H1 (cell line): ENCODE results near the gene WDR31. TPM values are rescaled to one million over a fixed set of nuclear protein-coding genes. Genes with fewer than 3 reads are reported as not detected.

ENCODE experiments used
- CTCF ChIA-PET: fragments of 300-600 bp; sonication (Branson Sonifier 250); formaldehyde crosslinking; loops from one replicate; lab custom pipeline; 2021; ENCODE audit not compliant: partially characterized antibody; lab: Charles Lee
- POLR2A ChIA-PET: fragments of 300-600 bp; sonication (Branson Sonifier 250); formaldehyde crosslinking; loops from one replicate; lab custom pipeline; 2021; ENCODE audit warnings: inconsistent platforms; ENCODE audit not compliant: partially characterized antibody; lab: Charles Lee
- DNase-seq, 2 experiments: peaks; one replicate each; pipeline versions ENCODE4 v3.0.0 to v3.0.0-alpha.2; 2010 to 2022; ENCODE audit warnings: low spot score in 2 of 2, low read depth in 1 of 2, mixed read lengths in 1 of 2
- FAIRE-seq: peaks from 2 replicates; lab custom pipeline; 2011; peaks lifted over from hg19 to GRCh38; lab: Jason Lieb, UNC
- H2AFZ ChIP-seq: 2 replicates; pipeline ENCODE4 v1.8.1; 2012; ENCODE audit warnings: low read length, inconsistent platforms
- H2AK5ac ChIP-seq: 2 replicates; pipeline ENCODE4 v1.6.1; 2013; ENCODE audit warnings: low read depth, low read length
- H2BK120ac ChIP-seq: replicated peaks from 2 replicates; pipeline ENCODE3; 2013; ENCODE audit warnings: low read depth, low read length, inconsistent platforms
- H2BK12ac ChIP-seq: 2 replicates; pipeline ENCODE4 v1.6.1; 2013; ENCODE audit warnings: low read depth, low read length
- H2BK15ac ChIP-seq: 2 replicates; pipeline ENCODE4 v1.6.1; 2013; ENCODE audit warnings: low read length
- H2BK20ac ChIP-seq: 2 replicates; pipeline ENCODE4 v1.6.1; 2013; ENCODE audit warnings: low read length
- H2BK5ac ChIP-seq: 2 replicates; pipeline ENCODE4 v1.6.1; 2013; ENCODE audit warnings: low read depth, low read length
- H3K14ac ChIP-seq: 2 replicates; pipeline ENCODE4 v1.6.1; 2013; ENCODE audit warnings: inconsistent platforms; ENCODE audit not compliant: insufficient read length
- H3K18ac ChIP-seq: 2 replicates; pipeline ENCODE4 v1.6.1; 2013; ENCODE audit warnings: low read length; ENCODE audit errors: extremely low read depth
- H3K23ac ChIP-seq: 2 replicates; pipeline ENCODE4 v1.6.1; 2013; ENCODE audit warnings: inconsistent platforms; ENCODE audit not compliant: insufficient read length
- H3K23me2 ChIP-seq: 2 replicates; pipeline ENCODE4 v1.6.1; 2013; ENCODE audit warnings: low read depth, low read length
- H3K27ac ChIP-seq: 2 replicates; pipeline ENCODE4 v1.6.1; 2011; ENCODE audit warnings: low read depth, low read length, inconsistent platforms
- H3K27me3 ChIP-seq, 4 experiments: replicated peaks in 1 of 4; 1 replicate in 1 of 4; 2 replicates in 3 of 4; pipeline versions ENCODE4 v1.6.1 to v1.8.1; 2011 to 2013; ENCODE audit warnings: low read length in 3 of 4, mild to moderate bottlenecking in 3 of 4, inconsistent platforms in 2 of 4, mixed read lengths in 2 of 4, moderate library complexity in 1 of 4; ENCODE audit not compliant: control insufficient read depth in 3 of 4, insufficient read depth in 3 of 4; ENCODE audit errors: extremely low read depth in 1 of 4
- H3K36me3 ChIP-seq, 4 experiments: 2 replicates each; pipeline versions ENCODE4 v1.6.1 to v1.8.1; 2011 to 2013; ENCODE audit warnings: mild to moderate bottlenecking in 4 of 4, low read length in 3 of 4, moderate library complexity in 2 of 4, control low read depth in 1 of 4, inconsistent platforms in 1 of 4; ENCODE audit not compliant: insufficient read depth in 4 of 4, control insufficient read depth in 2 of 4
- H3K4ac ChIP-seq: replicated peaks from 2 replicates; pipeline ENCODE3; 2013; ENCODE audit warnings: low read length, low read depth, mixed read lengths, inconsistent platforms; ENCODE audit not compliant: insufficient read length
- H3K4me1 ChIP-seq, 4 experiments: replicated peaks in 1 of 4; 1 replicate in 1 of 4; 2 replicates in 3 of 4; pipeline versions ENCODE4 v1.6.1 to v1.8.1; 2011 to 2013; ENCODE audit warnings: low read length in 3 of 4, inconsistent platforms in 2 of 4, mixed read lengths in 1 of 4; ENCODE audit not compliant: insufficient read depth in 4 of 4, control insufficient read depth in 3 of 4
- H3K4me2 ChIP-seq, 2 experiments: 2 replicates each; pipeline versions ENCODE4 v1.6.1 to v1.8.1; 2011 to 2013; ENCODE audit warnings: low read depth in 2 of 2, low read length in 2 of 2, control low read depth in 1 of 2, inconsistent platforms in 1 of 2, mild to moderate bottlenecking in 1 of 2; ENCODE audit not compliant: insufficient read depth in 1 of 2
- H3K4me3 ChIP-seq, 4 experiments: fragments of 200-600, 300-600 bp in 1 of 4; sonication (generic), shearing (Covaris generic), sonication (Bioruptor Twin) in 1 of 4; 2 replicates each; pipeline versions ENCODE4 v1.5.1 to v1.8.1; 2011 to 2016; ENCODE audit warnings: low read length in 4 of 4, low read depth in 3 of 4, control low read depth in 2 of 4, inconsistent platforms in 2 of 4, mild to moderate bottlenecking in 2 of 4, mixed read lengths in 1 of 4, moderate library complexity in 1 of 4; ENCODE audit not compliant: insufficient read depth in 2 of 4; ENCODE audit errors: extremely low read depth in 1 of 4
- H3K56ac ChIP-seq: replicated peaks from 2 replicates; pipeline ENCODE3; 2013; ENCODE audit warnings: low read depth, mild to moderate bottlenecking, mixed read lengths, low read length, inconsistent platforms; ENCODE audit not compliant: insufficient read length
- H3K79me1 ChIP-seq: 2 replicates; pipeline ENCODE4 v1.6.1; 2013; ENCODE audit warnings: low read depth, low read length, control low read depth
- H3K79me2 ChIP-seq, 2 experiments: 2 replicates each; pipeline versions ENCODE4 v1.6.1 to v1.8.1; 2012 to 2013; ENCODE audit warnings: low read length in 2 of 2, mild to moderate bottlenecking in 2 of 2, inconsistent platforms in 1 of 2; ENCODE audit not compliant: insufficient read depth in 2 of 2, control insufficient read depth in 1 of 2
- H3K9ac ChIP-seq, 4 experiments: replicated peaks in 1 of 4; 1 replicate in 1 of 4; 2 replicates in 3 of 4; pipeline versions ENCODE4 v1.6.1 to v1.8.1; 2011 to 2013; ENCODE audit warnings: low read depth in 3 of 4, low read length in 3 of 4, control low read depth in 2 of 4, mild to moderate bottlenecking in 2 of 4, moderate library complexity in 2 of 4, inconsistent platforms in 1 of 4; ENCODE audit errors: extremely low read depth in 1 of 4
- H3K9me3 ChIP-seq, 2 experiments: 2 replicates each; pipeline versions ENCODE4 v1.6.1 to v1.8.1; 2012 to 2013; ENCODE audit warnings: mild to moderate bottlenecking in 2 of 2, moderate library complexity in 2 of 2, control low read depth in 1 of 2, inconsistent platforms in 1 of 2, low read depth in 1 of 2, low read length in 1 of 2, mixed read lengths in 1 of 2; ENCODE audit not compliant: insufficient read depth in 2 of 2
- H4K20me1 ChIP-seq, 2 experiments: replicated peaks in 1 of 2; 2 replicates each; pipeline versions ENCODE3 to v1.8.1; 2011 to 2013; ENCODE audit warnings: inconsistent platforms in 2 of 2, low read length in 2 of 2, mild to moderate bottlenecking in 1 of 2; ENCODE audit not compliant: insufficient read depth in 2 of 2, control insufficient read depth in 1 of 2
- H4K5ac ChIP-seq: 2 replicates; pipeline ENCODE4 v1.6.1; 2013; ENCODE audit warnings: low read length, low read depth, mixed read lengths, inconsistent platforms; ENCODE audit not compliant: insufficient read length
- H4K8ac ChIP-seq: 2 replicates; pipeline ENCODE4 v1.8.0; 2013; ENCODE audit warnings: mild to moderate bottlenecking, moderate library complexity, low read length, inconsistent platforms; ENCODE audit not compliant: insufficient read depth; ENCODE audit errors: extremely low read depth
- H4K91ac ChIP-seq: replicated peaks from 2 replicates; pipeline ENCODE3; 2013; ENCODE audit warnings: low read length, mixed read lengths, inconsistent platforms; ENCODE audit not compliant: insufficient read length
- CHD2 ChIP-seq: IDR thresholded peaks from 2 replicates; pipeline ENCODE4 v1.6.1; 2012; ENCODE audit warnings: low read length, improper control_type of control experiment
- CTCF ChIP-seq, 3 experiments: IDR thresholded peaks; 1 replicate in 2 of 3; 2 replicates in 1 of 3; pipeline versions ENCODE4 v1.5.1 to v1.6.1; 2011; ENCODE audit warnings: low read length in 3 of 3, mild to moderate bottlenecking in 3 of 3, inconsistent platforms in 2 of 3, low read depth in 1 of 3, moderate library complexity in 1 of 3; ENCODE audit not compliant: insufficient read depth in 1 of 3; ENCODE audit errors: control extremely low read depth in 1 of 3
- EZH2 ChIP-seq: fragments of 200-600 bp; sonication (generic); IDR thresholded peaks from 2 replicates; pipeline ENCODE4 v1.7.1; 2012; ENCODE audit warnings: low read depth, mild to moderate bottlenecking, moderate library complexity, low read length, inconsistent platforms; ENCODE audit not compliant: severe bottlenecking
- RAD21 ChIP-seq, 2 experiments: IDR thresholded peaks in 1 of 2; conservative IDR thresholded peaks in 1 of 2; 2 replicates each; pipeline ENCODE4 v1.6.1; 2011; ENCODE audit warnings: low read depth in 2 of 2, low read length in 2 of 2, improper control_type of control experiment in 1 of 2, inconsistent platforms in 1 of 2, mild to moderate bottlenecking in 1 of 2, moderate library complexity in 1 of 2
- TAF1 ChIP-seq: IDR thresholded peaks from 2 replicates; pipeline ENCODE4 v1.6.1; 2011; ENCODE audit warnings: mild to moderate bottlenecking, low read depth, low read length
- WGBS, 2 experiments: shearing (Covaris generic) in 1 of 2; methylation state at CpG; one replicate each; pipeline versions ENCODE4 v1.1.6 to v1.1.7; 2013 to 2015; ENCODE audit warnings: low lambda C conversion rate in 2 of 2, mixed read lengths in 2 of 2, inconsistent platforms in 1 of 2, low coverage in 1 of 2, missing lambda C conversion rate in 1 of 2; ENCODE audit not compliant: insufficient replicate concordance in 2 of 2, insufficient coverage in 1 of 2, insufficient read length in 1 of 2; ENCODE audit errors: extremely low coverage in 1 of 2, missing lambda C conversion rate in 1 of 2; 5-methylcytosine and 5-hydroxymethylcytosine counted together
- polyA plus RNA-seq, 7 experiments: library from polyadenylated mRNA; depleted of rRNA in 3 of 7; stranded (reverse) in 5 of 7; unstranded in 2 of 7; fragments of >200 nt in 5 of 7; fragments of 200-250 nt in 2 of 7; gene quantifications; 1 replicate in 5 of 7; 2 replicates in 1 of 7; 4 replicates in 1 of 7; pipeline versions ENCODE4 v1.2.1 to v1.2.3, GENCODE V29; 2011 to 2013; ENCODE audit warnings: missing spikeins in 2 of 7, mixed read lengths in 2 of 7
- total RNA-seq: library from RNA; stranded (reverse); fragmentation: NEBNext Ultra II Directional; extraction: Animal tissue kit (Norgen Biotek cat#: 25700); gene quantifications from 2 replicates; pipeline ENCODE4 v1.2.1, GENCODE V29; 2021

WDR31 gene
- total and polyA plus RNA-seq, 2 of the 8 experiments (the other 6 are each of a cell fraction or from before 2014, with no cell fraction given), result 0.27 to 0.28 TPM

- 86% methylated on average over 4 of the region's 4 CpGs; no CpG with 5 or more reads in 1 of the 2 experiments for WGBS, 2 experiments
- no peak overlapping the region for H2BK5ac ChIP-seq
- no peak overlapping the region for H3K4me3 ChIP-seq
- TF ChIP-seq TAF1 (no peak), EZH2 (no peak), CTCF (IDR thresholded peaks at IDR 0.05; ENCODE audit: control extremely low read depth in 1 of 3, insufficient read depth in 1 of 3, low read depth in 1 of 3, low read length in 3 of 3) (peak in 2 of 3 experiments; percentile 35 to 38; a peak in 3 of 4 replicates), CHD2 (no peak), RAD21 (IDR thresholded peaks at IDR 0.05 in 1 of 2, conservative IDR thresholded peaks at IDR 0.05 in 1 of 2; ENCODE audit: low read depth in 2 of 2, low read length in 2 of 2) (peak; percentile 36 to 61)
- H3K4me2 ChIP-seq, result no peak overlapping the region
- no peaks in the 10 kb centered on the region; the same call in none of the 2 replicates for H3K79me1 ChIP-seq
- H2AFZ ChIP-seq, result no peak overlapping the region
- no peak overlapping the region for H3K56ac ChIP-seq
- ChIA-PET CTCF (interaction anchor here (0.7 to 2.5 kb wide), 11 partner anchors 13 to 233 kb away, joined by 3 to 10 read pairs (median 3); partner anchors contain the start of gene ALAD), POLR2A (interaction anchor here (1.1 to 1.5 kb wide), 3 partner anchors 15 to 80 kb away, joined by 3 read pairs; partner anchors contain the start of genes CDC26, PRPF4 and WDR31)
- FAIRE-seq (no peak), DNase-seq (no peak)
- no peak overlapping the region for H2AK5ac ChIP-seq
- no peak overlapping the region for H4K5ac ChIP-seq
- no peak overlapping the region for H3K18ac ChIP-seq
- H2BK12ac ChIP-seq, result no peak overlapping the region
- H3K4ac ChIP-seq, result no peak overlapping the region
- H3K36me3 ChIP-seq, result no peaks in the 10 kb centered on the region
- H3K9me3 ChIP-seq, result no peaks in the 10 kb centered on the region
- H4K8ac ChIP-seq, result no peak overlapping the region; the same call in 1 of the 2 replicates
- H2BK120ac ChIP-seq, result no peak overlapping the region
- no peak overlapping the region for H2BK20ac ChIP-seq
- H4K20me1 ChIP-seq, result peaks cover 2% of the 10 kb centered on the region in 2 experiments
- H3K27me3 ChIP-seq, result peaks cover 0 to 10% (median under 1%) of the 10 kb centered on the region in 4 experiments; a peak in 5 of 7 replicates
- H4K91ac ChIP-seq, result no peak overlapping the region
- no peaks in the 10 kb centered on the region for H3K79me2 ChIP-seq
- no peak overlapping the region for H3K14ac ChIP-seq
- no peak overlapping the region for H3K27ac ChIP-seq
- 0 out of 2 replicates have a peak, but pooled peaks cover 1% of the 10 kb centered on the region for H3K23me2 ChIP-seq
- H3K23ac ChIP-seq, result no peak overlapping the region
- H3K9ac ChIP-seq, result no peak overlapping the region
- H3K4me1 ChIP-seq, result peaks cover 3 to 11% (median 6%) of the 10 kb centered on the region in 4 experiments
- H2BK15ac ChIP-seq, result no peak overlapping the region
Measured at GRCh38 chr9:113355040-113355596, 15.0 kb upstream of the WDR31 start.
